Ishikawa (cell line): ENCODE measurements around the gene ZDHHC7.

Source experiments
- EP300 ChIP-seq: IDR thresholded peaks from 2 replicates; pipeline ENCODE4 v1.6.1; 2012; ENCODE audit warnings: borderline replicate concordance
- YY1 ChIP-seq: IDR thresholded peaks from 2 replicates; pipeline ENCODE4 v1.6.1; 2012; ENCODE audit warnings: low read depth

- TF ChIP-seq EP300, result no peak
- no peak for TF ChIP-seq YY1
Observed at GRCh38 chr16:84993926-84994325, 17.4 kb downstream of the ZDHHC7 start.
